DMS153 (cell line): ENCODE data around the gene P2RY4.
"Not testable (repeated sequence)": the region's sequence is repeated elsewhere in the genome, so short reads cannot be mapped to it uniquely, and the experiment has no call there.

Experiments
- DNase-seq: peaks from one replicate; lab custom pipeline; 2025; lab: John Stamatoyannopoulos, UW

The P2RY4 gene

DNA sequence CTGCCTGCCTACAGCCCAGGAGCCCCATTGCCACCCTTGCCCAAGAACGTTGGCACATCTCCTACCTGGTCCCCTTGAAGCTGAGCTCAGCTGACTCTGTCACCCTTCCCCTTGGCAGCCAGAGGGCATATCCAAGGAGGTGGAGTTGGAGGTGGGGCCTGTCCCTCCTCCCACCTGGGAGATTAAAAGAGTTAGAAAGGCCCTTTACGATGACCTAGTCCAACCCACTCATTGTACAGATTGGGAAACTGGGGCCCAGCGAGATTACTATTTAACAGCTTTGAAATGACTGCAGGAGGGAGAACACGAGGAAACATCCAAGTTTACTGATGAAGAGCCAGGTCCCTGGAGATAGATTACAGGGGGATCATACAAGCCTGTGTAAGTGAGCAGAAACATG, at the start of gene P2RY4:
Gene P2RY4 (minus strand): TSS at position 101 of the 400 bp plus-strand sequence. CDS start 580 bp downstream, outside the sequence.
- DNase-seq = no peak

DNA sequence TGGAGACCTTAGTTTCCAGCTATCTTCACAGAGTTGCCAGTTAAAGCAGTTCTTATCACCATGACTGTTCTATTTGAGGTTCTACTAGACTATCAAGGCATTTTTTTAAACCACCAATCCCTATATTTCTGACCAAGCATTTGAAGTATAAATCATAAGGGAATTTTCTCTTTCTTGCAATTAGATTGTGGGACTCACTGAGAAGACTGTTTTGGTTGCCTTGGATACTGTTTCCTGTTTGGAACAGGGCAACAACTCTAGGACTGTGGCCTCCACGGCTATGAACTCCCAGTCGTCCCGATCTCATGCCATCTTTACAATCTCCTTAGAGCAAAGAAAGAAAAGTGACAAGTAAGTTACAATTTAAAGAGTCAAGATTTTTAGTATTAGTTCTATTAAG, 41.7 kb upstream of the P2RY4 start:
- no peak for DNase-seq

DNA sequence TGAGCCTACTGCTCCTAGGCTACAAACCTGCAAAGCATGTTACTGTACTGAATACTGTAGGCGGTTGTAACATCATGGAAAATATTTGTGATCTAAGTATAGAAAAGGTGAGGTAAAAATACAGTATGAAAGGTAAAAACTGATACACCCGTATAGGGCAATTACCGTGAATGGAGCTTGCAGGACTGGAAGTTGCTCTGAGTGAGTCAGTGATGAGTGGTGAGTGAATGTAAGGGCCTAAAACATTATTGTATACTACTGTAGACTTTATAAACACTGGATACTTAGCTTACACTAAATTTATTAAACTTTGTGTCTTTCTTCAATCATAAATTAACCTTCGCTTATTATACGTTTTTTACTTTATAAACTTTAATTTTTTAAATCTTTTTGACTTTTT, 33.6 kb upstream of the P2RY4 start:
- no peak for DNase-seq

DNA sequence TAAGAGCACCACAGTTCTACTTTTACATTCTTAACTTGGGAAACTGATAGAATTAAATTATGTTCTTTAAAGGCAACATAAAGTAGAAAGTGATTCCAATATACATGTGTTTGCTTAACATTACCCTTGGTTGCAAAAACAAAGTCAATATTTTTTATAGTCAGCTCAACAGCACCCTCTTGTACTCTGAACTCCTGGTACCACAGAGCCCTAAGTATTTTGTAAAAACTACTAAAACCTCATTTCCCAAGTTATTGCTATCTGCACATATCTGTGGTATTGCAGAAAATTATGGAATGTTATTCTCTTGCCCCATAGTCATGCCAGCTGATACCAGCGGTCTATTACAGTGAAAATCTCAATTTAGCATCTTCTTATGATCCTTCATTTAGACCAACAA, 32.8 kb upstream of the P2RY4 start:
- DNase-seq = no peak

DNA sequence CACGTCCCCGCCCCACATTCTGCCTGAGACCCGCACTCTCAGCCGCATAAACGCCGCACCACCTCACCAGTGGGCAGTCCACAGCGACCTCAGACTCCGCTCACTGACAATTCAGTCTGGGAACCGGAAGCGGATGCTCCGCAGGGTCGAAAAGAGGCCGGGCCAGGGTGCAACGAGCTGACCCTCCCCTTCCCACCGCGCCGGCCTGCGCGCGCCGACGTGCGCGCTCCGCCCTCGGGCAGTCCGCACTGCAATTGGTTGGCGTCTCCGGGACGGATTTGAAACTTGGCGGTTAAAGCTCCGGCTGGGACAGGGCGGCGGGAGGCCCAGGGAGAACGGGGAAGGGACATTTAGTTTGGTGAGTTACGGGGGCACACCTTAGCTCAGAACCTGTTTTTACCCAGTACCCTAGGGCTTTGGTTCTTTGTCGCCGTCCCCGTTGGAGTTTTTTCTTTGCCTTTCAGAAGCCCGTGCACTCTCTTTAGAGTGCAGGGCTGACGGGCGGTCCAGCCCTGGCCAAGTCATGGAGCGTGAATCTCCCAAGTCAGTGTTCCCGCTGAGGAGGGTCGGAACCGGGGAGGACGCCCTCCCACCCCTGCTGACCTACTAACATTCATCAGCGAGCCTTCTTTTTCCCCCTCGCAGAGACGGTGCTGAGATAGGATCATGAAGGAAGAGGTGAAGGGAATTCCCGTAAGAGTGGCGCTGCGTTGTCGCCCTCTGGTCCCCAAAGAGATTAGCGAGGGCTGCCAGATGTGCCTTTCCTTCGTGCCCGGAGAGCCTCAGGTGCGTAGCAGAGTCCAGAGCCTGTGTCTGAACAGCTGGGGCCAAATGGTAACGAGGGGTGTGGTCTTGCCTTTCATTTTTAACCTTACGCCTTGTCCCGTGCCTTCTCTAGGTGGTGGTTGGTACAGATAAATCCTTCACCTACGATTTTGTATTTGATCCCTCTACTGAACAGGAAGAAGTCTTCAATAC, 30.1 kb upstream of the P2RY4 start, which contains the start of the genes KIF4A and PDZD11:
Gene KIF4A (plus strand): TSS at position 312 of the 978 bp plus-strand sequence. CDS start 355 bp downstream, at position 667.
Gene PDZD11 (minus strand): TSS at position 135 of the 978 bp plus-strand sequence. CDS start 586 bp downstream, outside the sequence.
- peak; percentile 41 for DNase-seq

DNA sequence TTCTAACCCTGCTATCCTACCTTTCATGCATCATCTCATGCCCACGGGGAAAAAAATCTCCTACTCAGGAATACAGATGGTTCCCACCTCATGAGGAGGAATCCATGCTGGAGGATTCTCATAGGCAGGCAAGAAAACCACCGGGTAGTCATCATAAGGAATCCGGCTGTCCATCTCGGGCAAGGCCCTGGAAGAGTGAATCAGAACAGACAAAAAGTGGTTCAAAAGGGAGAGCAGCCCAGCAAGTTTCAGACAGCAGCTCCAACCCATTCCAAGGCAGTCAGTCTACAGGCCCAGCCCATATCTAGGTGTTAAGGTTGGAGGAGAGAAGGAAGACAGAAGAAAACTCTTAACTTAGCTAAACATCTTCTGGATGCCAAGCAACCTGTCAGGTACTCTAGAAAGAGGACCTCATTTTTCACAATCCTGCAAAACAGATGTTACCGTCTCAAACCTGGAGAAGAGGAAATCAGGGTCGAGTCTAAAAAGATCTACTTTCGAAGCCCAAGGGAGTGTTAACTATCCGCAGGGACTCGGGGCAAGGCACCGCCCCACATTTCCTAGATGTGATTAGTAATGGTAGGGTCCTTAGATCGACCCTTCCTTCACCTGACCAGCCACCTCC, 29.3 kb upstream of the P2RY4 start:
- no peak for DNase-seq

DNA sequence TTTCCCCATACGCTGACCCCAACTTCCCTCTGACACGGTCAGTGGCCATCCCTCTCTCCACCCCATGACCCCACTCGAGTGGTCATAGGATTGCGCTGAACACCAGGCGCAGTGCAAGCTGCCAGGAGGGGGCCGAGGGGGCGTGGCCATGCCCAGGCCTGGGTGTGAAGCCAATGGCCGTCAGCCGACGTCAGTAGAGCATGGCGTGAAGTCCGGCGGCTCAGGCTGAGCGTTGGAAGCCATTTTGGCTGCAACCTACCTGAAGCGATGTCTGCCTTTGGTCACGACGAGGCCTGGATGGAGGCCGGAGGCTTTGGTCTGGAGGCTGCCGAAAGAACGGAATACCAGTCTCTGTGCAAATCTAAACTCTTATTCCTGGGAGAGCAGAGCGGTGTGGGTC, 21.9 kb upstream of the P2RY4 start, which contains the start of gene RAB41:
Gene RAB41 (plus strand): TSS at position 222 of the 400 bp plus-strand sequence. CDS start 46 bp downstream, at position 268.
- DNase-seq = no peak

DNA sequence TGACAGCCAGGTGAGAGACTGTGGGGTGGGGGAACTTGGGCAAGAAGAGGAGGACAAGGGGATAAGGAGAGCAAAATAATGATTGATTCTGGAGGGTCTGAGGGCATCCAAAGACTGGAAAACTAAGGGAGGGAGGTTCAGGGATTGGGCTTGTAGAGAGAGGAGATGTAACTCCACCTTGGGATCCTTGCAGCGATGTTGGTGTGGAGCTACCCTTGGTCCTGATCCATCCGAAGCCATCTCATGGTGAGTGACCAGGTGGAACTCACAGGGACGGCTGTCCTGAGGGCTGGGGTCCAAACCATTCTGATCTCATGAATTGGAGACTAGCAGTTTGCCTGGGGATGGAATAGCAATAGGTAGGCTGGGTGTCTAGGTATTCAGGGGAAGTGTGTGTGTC, 20.6 kb upstream of the P2RY4 start:
- DNase-seq = no peak

DNA sequence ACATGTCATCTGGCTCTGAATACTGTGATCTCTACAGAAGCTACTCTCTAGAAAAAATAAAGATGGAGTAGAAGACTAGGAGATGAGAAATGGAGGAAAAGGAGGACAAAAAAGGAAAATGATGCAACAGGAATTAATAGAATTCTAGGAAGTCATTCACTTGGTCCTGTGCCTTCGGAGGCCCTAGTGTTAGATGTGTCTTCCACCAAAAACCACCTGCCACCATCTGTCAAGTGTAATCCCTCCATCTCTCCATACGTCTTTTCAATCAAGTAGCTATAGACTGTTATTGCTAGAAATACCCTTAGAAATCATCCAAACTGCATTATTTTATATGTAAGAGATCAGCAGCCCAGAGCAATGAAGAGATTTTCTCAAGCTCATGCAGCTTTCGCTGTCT, 19.1 kb upstream of the P2RY4 start:
- no peak for DNase-seq

DNA sequence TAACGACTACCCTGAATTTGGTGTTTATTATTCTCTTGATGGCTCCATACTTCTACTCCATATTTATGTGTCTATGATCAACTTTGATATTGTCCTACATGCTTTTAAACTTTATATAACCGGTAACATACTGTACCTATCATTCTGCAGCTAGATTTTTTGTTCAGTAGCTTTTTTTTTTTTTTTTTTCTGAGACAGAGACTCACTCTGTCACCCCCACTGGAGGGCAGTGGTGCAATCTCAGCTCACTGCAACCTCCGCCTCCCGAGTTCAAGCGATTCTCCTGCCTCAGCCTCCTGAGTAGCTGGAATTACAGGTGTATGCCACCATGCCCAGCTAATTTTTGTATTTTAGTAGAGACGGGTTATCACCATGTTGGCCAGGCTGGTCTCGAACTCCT, 14.0 kb upstream of the P2RY4 start:
- DNase-seq = not testable (repeated sequence)

DNA sequence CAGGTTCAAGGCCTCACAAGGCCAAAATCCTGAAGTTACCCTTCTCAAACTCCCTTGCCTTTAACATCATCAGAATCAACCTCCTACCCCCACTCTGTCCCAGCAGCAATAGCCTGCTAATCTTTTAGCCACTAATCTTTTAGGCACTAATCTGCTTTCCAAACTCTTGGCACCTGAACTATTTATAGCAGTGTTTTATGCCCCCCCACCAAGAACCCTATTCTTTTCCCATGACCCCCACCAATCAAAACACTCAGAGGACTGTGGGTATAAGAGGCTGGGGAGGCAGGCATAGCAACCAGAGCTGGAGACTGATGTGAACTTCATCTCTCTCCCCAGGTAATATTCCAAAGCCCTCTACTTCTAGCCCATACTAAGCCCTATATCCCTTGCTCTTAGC, 8.0 kb upstream of the P2RY4 start, which contains the start of gene ARR3:
Gene ARR3 (plus strand): TSS at position 301 of the 400 bp plus-strand sequence. CDS start 1,052 bp downstream, outside the sequence.
- DNase-seq = no peak

DNA sequence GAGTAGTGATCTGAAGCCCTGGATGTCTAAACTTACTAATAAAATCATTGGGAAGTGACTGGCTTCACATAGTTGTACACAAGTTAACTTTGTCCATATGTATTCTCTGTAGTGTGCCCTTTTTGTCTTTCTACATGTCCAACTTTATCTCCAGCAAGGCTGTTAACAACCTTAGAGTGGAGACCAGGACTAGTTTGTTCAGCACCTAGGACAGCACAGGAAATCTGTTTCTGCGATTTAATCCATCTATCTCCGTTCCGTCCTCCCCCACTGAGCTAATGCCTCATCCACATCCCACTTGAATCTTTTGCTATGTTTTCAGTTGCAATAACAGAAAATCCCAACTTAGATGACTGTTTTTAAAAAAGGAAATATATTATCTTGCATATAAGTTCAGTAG, 4.8 kb upstream of the P2RY4 start:
- no peak for DNase-seq

DNA sequence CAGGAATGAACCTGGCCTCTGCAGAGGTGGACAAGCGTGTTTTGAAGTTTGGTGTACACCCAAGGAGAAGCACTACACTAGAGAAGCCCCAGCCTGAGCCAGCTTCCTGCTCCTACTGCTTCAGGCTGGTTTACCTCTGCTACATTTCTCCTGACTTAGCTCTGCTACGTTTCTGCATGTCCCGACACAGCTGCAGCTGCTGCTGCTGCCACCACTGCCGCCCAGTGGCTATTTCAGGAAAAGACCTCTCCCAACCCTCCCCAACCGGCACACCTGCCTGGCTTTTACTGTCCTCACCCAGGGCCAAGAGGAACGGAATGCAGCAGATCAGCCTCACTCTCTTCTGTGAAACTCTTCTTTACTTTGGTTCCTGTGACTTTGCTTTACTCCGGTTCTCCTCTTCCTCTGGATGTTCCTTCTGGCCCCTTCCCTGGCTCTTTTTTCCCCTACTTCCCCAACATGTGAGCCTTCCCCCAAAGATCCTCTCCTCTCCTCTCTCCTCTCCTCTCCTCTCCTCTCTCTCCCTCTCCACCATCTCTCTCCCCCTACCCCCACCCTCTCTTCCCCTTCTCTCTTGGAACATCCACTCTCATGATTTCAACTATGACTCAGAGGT, 3.1 kb upstream of the P2RY4 start:
- DNase-seq = peak; percentile 59

DNA sequence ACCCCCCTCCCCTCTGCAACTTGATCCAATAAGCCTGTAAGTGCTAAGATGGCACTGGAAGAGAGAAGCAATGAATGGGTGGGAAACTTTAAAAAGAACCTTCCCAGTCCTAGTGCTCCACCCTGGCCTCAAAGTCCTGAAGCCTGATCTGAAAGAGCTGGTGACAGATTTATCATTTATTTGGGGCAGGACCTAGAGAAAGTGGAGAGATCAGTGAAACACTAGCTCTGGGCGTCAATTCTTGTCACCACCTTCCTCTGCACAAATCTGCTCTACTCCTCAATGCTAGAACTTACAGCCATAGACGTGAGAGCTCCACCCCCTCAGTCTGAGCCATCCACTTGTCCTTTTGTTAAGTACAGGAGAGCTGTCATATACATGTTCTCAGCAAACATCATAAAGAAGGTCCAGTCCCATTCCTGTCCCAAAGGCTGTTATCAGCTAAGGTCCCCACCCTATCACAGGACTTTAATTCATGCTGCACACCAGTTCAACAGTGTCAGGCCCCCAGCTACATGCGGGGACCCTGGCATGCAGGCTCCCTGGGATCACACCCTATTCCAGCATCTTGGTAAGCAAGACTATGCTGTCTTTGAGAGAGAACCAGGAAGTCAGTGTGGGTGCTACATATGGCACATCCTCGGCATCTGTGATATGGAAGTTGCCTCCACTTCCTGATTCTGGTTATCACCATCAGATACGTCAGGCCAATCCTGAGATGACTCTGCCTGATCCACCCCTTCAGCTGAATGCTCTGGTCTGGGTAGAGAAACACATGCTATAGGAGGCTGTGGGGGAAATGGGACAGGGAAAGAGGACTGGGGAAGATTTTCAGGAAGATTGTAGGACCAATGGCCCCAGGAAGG, 2.3 kb downstream of the P2RY4 start:
- no peak for DNase-seq

DNA sequence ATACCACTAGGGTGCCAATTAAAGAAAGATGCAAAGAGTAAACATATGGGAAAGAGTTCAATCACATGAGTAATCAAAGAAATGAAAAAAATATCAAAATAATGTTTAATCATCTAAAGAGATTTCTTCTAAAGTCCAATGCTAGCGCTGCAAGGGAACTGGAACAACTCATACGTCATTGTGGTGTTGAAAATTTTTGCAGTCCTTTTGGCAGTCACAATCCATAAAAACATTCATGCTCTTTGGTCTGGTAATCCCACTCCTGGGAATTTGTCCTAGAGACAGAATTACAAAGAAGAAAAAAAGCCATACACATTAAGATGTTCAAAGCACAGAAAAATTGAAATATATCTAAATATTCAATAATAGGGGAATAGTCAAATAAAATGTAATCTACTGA, 4.6 kb downstream of the P2RY4 start:
- DNase-seq = no peak

DNA sequence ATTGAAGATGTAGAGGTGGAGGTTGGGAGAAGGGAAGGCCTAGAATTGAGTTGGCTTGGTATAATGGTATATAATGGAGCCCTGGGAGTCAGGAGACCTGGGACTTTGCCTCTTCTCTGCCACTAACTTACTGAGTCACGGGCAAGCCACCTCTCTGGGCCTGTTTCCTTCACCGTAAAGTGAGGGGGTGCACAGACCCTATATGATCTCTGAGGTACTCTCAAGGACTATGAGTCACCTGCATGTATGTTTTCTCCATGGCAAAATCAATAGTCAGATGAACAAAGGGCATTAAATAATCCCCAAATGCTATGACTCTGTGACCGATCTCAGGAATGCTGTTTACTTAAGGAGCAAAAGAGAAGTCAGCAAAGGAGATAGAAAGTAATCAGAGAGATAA, 5.1 kb downstream of the P2RY4 start:
- no peak for DNase-seq

DNA sequence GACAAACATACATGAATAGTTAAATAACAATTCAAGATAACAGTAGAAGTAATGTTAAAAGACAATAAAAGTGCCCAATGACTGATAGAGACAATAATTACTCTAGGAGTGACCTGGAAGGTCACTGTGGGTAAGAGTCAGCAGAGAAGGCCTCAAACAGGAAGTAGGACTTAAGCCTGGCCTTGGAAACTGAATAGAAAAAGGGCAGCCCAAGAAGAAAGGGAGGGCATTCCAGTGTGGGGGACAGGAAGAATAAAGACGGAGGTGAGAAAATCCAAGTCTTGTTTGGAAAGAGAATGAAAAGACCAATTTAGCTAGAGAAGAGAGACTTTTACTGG, 6.0 kb downstream of the P2RY4 start:
- no peak for DNase-seq

DNA sequence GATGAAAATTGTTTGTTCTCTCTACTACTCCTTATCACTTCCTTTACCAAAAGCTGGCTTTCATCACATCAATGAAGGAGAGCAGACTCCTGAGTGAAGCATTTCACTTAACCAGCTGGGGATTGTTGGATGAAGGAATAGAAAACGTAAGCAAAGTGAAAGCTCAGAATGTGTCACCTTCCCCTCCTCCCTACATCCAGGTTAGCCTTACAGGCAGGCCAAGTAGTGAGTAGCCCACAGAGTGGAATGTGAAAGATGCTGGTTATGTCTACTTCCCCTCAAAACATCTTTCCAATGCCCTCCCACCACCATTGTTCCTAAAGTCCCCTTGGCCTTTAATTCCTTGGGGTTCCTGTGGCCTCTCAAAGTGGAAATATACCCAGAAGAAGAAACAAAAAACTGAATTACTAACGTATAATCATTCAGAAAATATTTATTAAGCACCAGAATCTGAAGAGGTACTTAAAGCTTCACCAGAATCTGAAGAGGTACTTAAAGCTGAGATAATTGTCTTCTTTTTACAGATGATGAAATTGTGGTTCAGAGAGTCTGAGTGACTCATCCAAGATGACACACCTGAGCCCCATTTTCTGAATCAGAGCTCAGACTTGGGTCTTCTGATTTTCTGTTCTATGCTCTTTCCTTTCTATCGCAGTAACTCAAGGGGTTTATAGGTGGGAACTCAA, 6.5 kb downstream of the P2RY4 start:
- DNase-seq = no peak

DNA sequence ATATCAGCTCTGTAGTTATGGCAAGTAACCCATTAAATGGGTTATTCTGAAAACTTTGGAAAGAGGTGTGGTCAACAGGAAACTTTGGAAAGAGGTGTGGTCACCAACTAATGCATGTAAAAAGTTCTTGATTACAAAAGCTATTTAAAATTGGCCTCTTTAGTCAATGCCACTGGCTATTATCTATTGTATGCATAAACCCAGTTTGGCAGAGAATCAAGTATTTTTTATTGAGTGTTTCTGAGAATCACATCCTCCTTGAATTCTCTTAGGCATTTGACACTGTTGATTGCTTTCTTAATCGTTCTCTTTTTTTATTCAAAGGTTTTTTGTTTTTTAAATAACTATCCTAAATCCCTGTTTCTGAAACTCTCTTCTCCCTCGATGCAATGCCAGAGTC, 7.5 kb downstream of the P2RY4 start:
- no peak for DNase-seq

DNA sequence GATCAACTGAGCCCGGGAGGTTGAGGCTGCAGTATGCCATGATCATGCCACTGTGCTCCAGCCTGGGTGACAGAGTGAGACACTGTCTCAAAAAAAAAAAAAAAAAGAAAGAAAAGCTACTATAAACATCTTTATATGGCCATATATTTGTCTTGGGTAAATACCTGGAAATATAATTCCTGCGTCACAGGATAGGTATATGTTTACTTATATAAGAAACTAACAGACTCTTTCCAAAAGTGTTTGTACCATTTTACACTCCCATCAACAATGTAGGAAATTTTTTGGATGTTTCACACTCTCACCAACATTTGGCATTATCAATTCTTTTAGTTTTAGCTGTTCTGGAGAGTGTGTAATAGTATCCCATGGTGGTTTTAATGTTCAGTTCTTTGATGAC, 12.8 kb downstream of the P2RY4 start:
- no peak for DNase-seq

DNA sequence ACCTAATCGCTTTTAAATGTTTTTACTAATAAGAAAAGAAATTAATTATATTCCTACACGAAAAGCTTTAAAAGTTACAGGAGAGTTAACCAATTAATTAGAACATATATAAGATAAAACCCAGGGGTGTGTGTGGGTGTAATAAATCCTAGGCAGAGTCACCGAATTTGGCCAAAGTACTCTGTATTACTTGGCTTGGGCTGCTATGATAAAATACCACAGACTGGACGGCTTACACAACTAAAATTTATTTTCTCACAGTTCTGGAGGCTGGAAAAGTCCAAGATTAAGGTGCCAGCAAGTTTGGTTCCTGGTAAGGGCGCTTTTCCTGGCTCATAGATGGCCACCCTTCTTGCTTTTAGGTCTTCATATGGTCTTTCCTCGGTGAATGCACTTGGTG, 15.1 kb downstream of the P2RY4 start:
- no peak for DNase-seq
